Stimulated activated CD4-positive, alpha-beta T cell treated with anti-CD3 and anti-CD28 coated beads, Interleukin-12 subunit alpha, Interleukin-12 subunit beta, amount 100 ng/mL, for 4 hours (primary cell): Measurements from ENCODE around the gene HNRNPK.
"Not testable (repeated sequence)": the region's sequence is repeated elsewhere in the genome, so short reads cannot be mapped to it uniquely, and the experiment has no call there.

ENCODE experiments used
- DNase-seq: peaks from one replicate; pipeline ENCODE4 v3.0.0-alpha.2; 2020

Gene HNRNPK

GRCh38 chr9:83975300-83975699 lies 4.7 kb downstream of the HNRNPK start:
- no peak for DNase-seq

- DNase-seq: no peak
Observed at GRCh38 chr9:83972286-83972685, 7.7 kb downstream of the HNRNPK start.

GRCh38 chr9:83971485-83971884 lies 8.5 kb downstream of the HNRNPK start:
- DNase-seq: no peak

GRCh38 chr9:83969602-83970001 lies 10.4 kb downstream of the HNRNPK start:
- DNase-seq: no peak

GRCh38 chr9:83967073-83967472 lies 12.9 kb downstream of the HNRNPK start:
- no peak for DNase-seq

- DNase-seq: no peak
Observed at GRCh38 chr9:83966209-83966582, 13.8 kb downstream of the HNRNPK start.

- no peak for DNase-seq
Observed at GRCh38 chr9:83965350-83966208, 14.4 kb downstream of the HNRNPK start.

- DNase-seq: no peak
Observed at GRCh38 chr9:83964973-83965349, 15.1 kb downstream of the HNRNPK start.

- DNase-seq: no peak
Observed at GRCh38 chr9:83962165-83962564, 17.9 kb downstream of the HNRNPK start.

GRCh38 chr9:83960991-83961390 lies 19.0 kb downstream of the HNRNPK start:
- DNase-seq: no peak

- DNase-seq: no peak
Observed at GRCh38 chr9:83959061-83959460, 21.0 kb downstream of the HNRNPK start.

- DNase-seq: no peak
Observed at GRCh38 chr9:83957248-83957513, 22.8 kb downstream of the HNRNPK start.

GRCh38 chr9:83956436-83957247 lies 23.4 kb downstream of the HNRNPK start:
- DNase-seq: peak; percentile 59

GRCh38 chr9:83956086-83956435 lies 24.0 kb downstream of the HNRNPK start:
- peak; percentile 30 for DNase-seq

- not testable (repeated sequence) for DNase-seq
Observed at GRCh38 chr9:83948096-83948495, 31.9 kb downstream of the HNRNPK start.

- DNase-seq: no peak
Observed at GRCh38 chr9:83940590-83941303, 39.3 kb downstream of the HNRNPK start.

- no peak for DNase-seq
Observed at GRCh38 chr9:83937861-83938455, 42.1 kb downstream of the HNRNPK start.

- DNase-seq: no peak
Observed at GRCh38 chr9:83936523-83936922, 43.5 kb downstream of the HNRNPK start.

- no peak for DNase-seq
Observed at GRCh38 chr9:83935276-83935935, 44.6 kb downstream of the HNRNPK start.

- no peak for DNase-seq
Observed at GRCh38 chr9:83934569-83935275, 45.3 kb downstream of the HNRNPK start.

GRCh38 chr9:83933790-83934189 lies 46.2 kb downstream of the HNRNPK start:
- no peak for DNase-seq

GRCh38 chr9:83932851-83933250 lies 47.2 kb downstream of the HNRNPK start:
- DNase-seq: no peak
